Osteocyte (in vitro differentiated cells): ENCODE results near the gene SLC27A5. TPM values are rescaled to one million over a fixed set of nuclear protein-coding genes. Genes with fewer than 3 reads are reported as not detected.
A peak's percentile ranks its signal among the peaks of the same experiment; 100 is the strongest.

Experiments used
- DNase-seq: peaks from one replicate; pipeline ENCODE4 v3.0.0; 2021; ENCODE audit warnings: mixed read lengths; ENCODE audit not compliant: unreplicated experiment; ENCODE audit errors: extremely low spot score
- H3K27ac Mint-ChIP-seq: one replicate; pipeline ENCODE4 v1.8.0; 2021; ENCODE audit warnings: mild to moderate bottlenecking, mixed read lengths; ENCODE audit not compliant: unreplicated experiment
- H3K27me3 Mint-ChIP-seq: one replicate; pipeline ENCODE4 v1.8.0; 2021; ENCODE audit warnings: mixed read lengths; ENCODE audit not compliant: unreplicated experiment
- H3K36me3 Mint-ChIP-seq: one replicate; pipeline ENCODE4 v1.8.0; 2021; ENCODE audit warnings: mixed read lengths; ENCODE audit not compliant: unreplicated experiment
- H3K4me1 Mint-ChIP-seq: one replicate; pipeline ENCODE4 v1.8.0; 2021; ENCODE audit warnings: mixed read lengths; ENCODE audit not compliant: unreplicated experiment
- H3K4me3 Mint-ChIP-seq: one replicate; pipeline ENCODE4 v1.8.0; 2021; ENCODE audit warnings: mild to moderate bottlenecking, moderate library complexity, mixed read lengths; ENCODE audit not compliant: unreplicated experiment
- H3K9me3 Mint-ChIP-seq: one replicate; pipeline ENCODE4 v1.8.0; 2021; ENCODE audit warnings: mixed read lengths; ENCODE audit not compliant: unreplicated experiment
- CTCF ChIP-seq: fragments of 200-600 bp; sonication (generic); IDR thresholded peaks from 2 replicates; pipeline ENCODE4 v1.5.0; 2021; ENCODE audit warnings: antibody characterized with exemption, mild to moderate bottlenecking, moderate library complexity
- total RNA-seq: library from RNA; stranded (reverse); gene quantifications from 2 replicates; pipeline ENCODE4 v1.2.1, GENCODE V29; 2021

SLC27A5 gene
- total RNA-seq, 1 donor from 2014 or later: 7.5 TPM

- Mint-ChIP-seq H3K9me3 (no peaks in the 10 kb centered on the region), H3K4me3 (peak overlapping the region; percentile 62), H3K27ac (no peak overlapping the region), H3K27me3 (peaks cover 21% of the 10 kb centered on the region), H3K4me1 (peaks cover 6% of the 10 kb centered on the region), H3K36me3 (no peaks in the 10 kb centered on the region)
- DNase-seq: no peak
- TF ChIP-seq CTCF: no peak
These were observed 26.7 kb upstream of the SLC27A5 start for GRCh38 chr19:58538257-58539168.

- TF ChIP-seq CTCF: no peak
- peaks cover 3% of the 10 kb centered on the region for H3K4me1 Mint-ChIP-seq
- H3K27ac Mint-ChIP-seq: no peak overlapping the region
- H3K4me3 Mint-ChIP-seq: no peak overlapping the region
- H3K36me3 Mint-ChIP-seq: no peaks in the 10 kb centered on the region
- peaks cover 31% of the 10 kb centered on the region for H3K27me3 Mint-ChIP-seq
- no peaks in the 10 kb centered on the region for H3K9me3 Mint-ChIP-seq
- DNase-seq: no peak
These were observed 25.3 kb upstream of the SLC27A5 start for GRCh38 chr19:58536852-58537798.

- H3K9me3 Mint-ChIP-seq: no peaks in the 10 kb centered on the region
- H3K27me3 Mint-ChIP-seq: peaks cover 43% of the 10 kb centered on the region
- no peak overlapping the region for H3K4me3 Mint-ChIP-seq
- TF ChIP-seq CTCF: no peak
- DNase-seq: no peak
- no peak overlapping the region for H3K27ac Mint-ChIP-seq
- H3K36me3 Mint-ChIP-seq: no peaks in the 10 kb centered on the region
- peaks cover 3% of the 10 kb centered on the region for H3K4me1 Mint-ChIP-seq
These were observed 24.1 kb upstream of the SLC27A5 start for GRCh38 chr19:58535857-58536256.

- no peaks in the 10 kb centered on the region for H3K36me3 Mint-ChIP-seq
- no peak overlapping the region for H3K4me3 Mint-ChIP-seq
- no peak for TF ChIP-seq CTCF
- peaks cover 30% of the 10 kb centered on the region for H3K27me3 Mint-ChIP-seq
- H3K4me1 Mint-ChIP-seq: no peaks in the 10 kb centered on the region
- no peaks in the 10 kb centered on the region for H3K9me3 Mint-ChIP-seq
- no peak overlapping the region for H3K27ac Mint-ChIP-seq
- DNase-seq: no peak
These were observed 19.4 kb upstream of the SLC27A5 start for GRCh38 chr19:58531034-58531840.
